Spinal cord (tissue), 10 donors: ENCODE results near the gene HS2ST1. TPM values are rescaled to one million over a fixed set of nuclear protein-coding genes. Genes with fewer than 3 reads are reported as not detected.
A peak's percentile ranks its signal among the peaks of the same experiment; 100 is the strongest.
"Not testable (repeated sequence)": the region's sequence is repeated elsewhere in the genome, so short reads cannot be mapped to it uniquely, and the experiment has no call there.

Experiments
- DNase-seq, 6 donors: peaks; one replicate each; pipeline versions ENCODE4 v3.0.0 to v3.0.0-alpha.2; 2013 to 2015; ENCODE audit warnings: low spot score in 6 of 6, low read depth in 4 of 6
- H3K27ac ChIP-seq: one replicate; pipeline ENCODE4 v1.5.1; 2013; ENCODE audit warnings: low read depth, low read length, control low read depth
- H3K27me3 ChIP-seq: one replicate; pipeline ENCODE4 v1.6.1; 2013; ENCODE audit warnings: low read length; ENCODE audit not compliant: control insufficient read depth, insufficient read depth
- H3K36me3 ChIP-seq: one replicate; pipeline ENCODE4 v1.6.1; 2013; ENCODE audit warnings: low read length; ENCODE audit not compliant: control insufficient read depth, insufficient read depth
- H3K4me1 ChIP-seq: one replicate; pipeline ENCODE4 v1.6.1; 2013; ENCODE audit warnings: low read length; ENCODE audit not compliant: control insufficient read depth, insufficient read depth
- H3K4me3 ChIP-seq: one replicate; pipeline ENCODE4 v1.5.1; 2013; ENCODE audit warnings: low read depth, low read length, control low read depth
- H3K9me3 ChIP-seq: one replicate; pipeline ENCODE4 v1.6.1; 2013; ENCODE audit warnings: low read length; ENCODE audit not compliant: control insufficient read depth, insufficient read depth
- WGBS: methylation state at CpG from one replicate; pipeline ENCODE4 v1.1.5; 2013; ENCODE audit warnings: missing lambda C conversion rate; ENCODE audit not compliant: insufficient coverage; 5-methylcytosine and 5-hydroxymethylcytosine counted together
- long read RNA-seq, 4 donors: transcript quantifications; one replicate each; lab custom pipeline, GENCODE V29; 2026
- polyA plus RNA-seq, 2 donors: library from polyadenylated mRNA; unstranded; fragments of 120-200 nt; gene quantifications; one replicate each; pipeline ENCODE4 v1.2.1, GENCODE V29; 2013; ENCODE audit not compliant: insufficient read length in 2 of 2
- total RNA-seq, 2 donors: library from RNA; depleted of rRNA in 1 of 2; stranded (reverse); fragments of 120-200 nt in 1 of 2; fragments of >200 nt in 1 of 2; gene quantifications; one replicate each; pipeline versions ENCODE4 v1.2.3 to v1.2.4, GENCODE V29; 2013 to 2014
- donor health status: healthy.

The HS2ST1 gene
- 10 to 100 TPM; 24.2 to 47.5 TPM for total RNA-seq
- 10 to 100 TPM; 27.2 to 51.0 TPM for polyA plus RNA-seq
- long read RNA-seq, donor 1, full-length matches to known transcripts: 10 of 15 reads
- long read RNA-seq, donor 1, partial matches to known transcripts: 5 of 15 reads
- long read RNA-seq, donor 1, other reads (novel, unspliced or antisense): 0 of 15 reads
- long read RNA-seq, donor 2, full-length matches to known transcripts: 4 of 4 reads
- long read RNA-seq, donor 2, partial matches to known transcripts: 0 of 4 reads
- long read RNA-seq, donor 2, other reads (novel, unspliced or antisense): 0 of 4 reads
- long read RNA-seq, donor 3, full-length matches to known transcripts: 7 of 7 reads
- long read RNA-seq, donor 3, partial matches to known transcripts: 0 of 7 reads
- long read RNA-seq, donor 3, other reads (novel, unspliced or antisense): 0 of 7 reads
- long read RNA-seq, donor 4, full-length matches to known transcripts: 13 of 33 reads
- long read RNA-seq, donor 4, partial matches to known transcripts: 20 of 33 reads
- long read RNA-seq, donor 4, other reads (novel, unspliced or antisense): 0 of 33 reads

GRCh38 chr1:86914601-86914997, at the start of gene HS2ST1:
Gene HS2ST1 (plus strand): TSS chr1:86914635.
- Histone ChIP-seq H3K4me3 (peak within 1 kb of the TSS; percentile 89), H3K9me3 (no peaks in the 10 kb centered on the region), H3K27me3 (no peaks in the 10 kb centered on the region), H3K4me1 (peaks cover 7% of the 10 kb centered on the region), H3K36me3 (peaks cover 2% of the 10 kb centered on the region), H3K27ac (peak within 1 kb of the TSS; percentile 95)
- WGBS: under 1% methylated on average over 40 of the region's 45 CpGs
- no peak for DNase-seq

- DNase-seq: no peak
- Histone ChIP-seq H3K36me3 (peaks cover 2% of the 10 kb centered on the region), H3K4me1 (no peaks in the 10 kb centered on the region), H3K27ac (no peak overlapping the region), H3K27me3 (no peaks in the 10 kb centered on the region), H3K4me3 (no peak overlapping the region), H3K9me3 (no peaks in the 10 kb centered on the region)
- WGBS: 100% methylated on average over 1 of the region's 6 CpGs
Measured at GRCh38 chr1:86865973-86866637, 48.3 kb upstream of the HS2ST1 start.

GRCh38 chr1:86866665-86867064, 47.8 kb upstream of the HS2ST1 start:
- no peak for DNase-seq

GRCh38 chr1:86867278-86867677, 47.2 kb upstream of the HS2ST1 start:
- not testable (repeated sequence) for H3K36me3 ChIP-seq, H3K4me3 ChIP-seq, H3K27ac ChIP-seq, DNase-seq, H3K4me1 ChIP-seq, H3K27me3 ChIP-seq, H3K9me3 ChIP-seq
- no CpG with 5 or more reads among the region's 4 CpGs for WGBS

More at GRCh38 chr1:86866665-86867064, 47.8 kb upstream of the HS2ST1 start:
- Histone ChIP-seq H3K9me3 (no peaks in the 10 kb centered on the region), H3K27me3 (no peaks in the 10 kb centered on the region), H3K4me3 (no peak overlapping the region), H3K36me3 (peaks cover 2% of the 10 kb centered on the region), H3K27ac (no peak overlapping the region), H3K4me1 (no peaks in the 10 kb centered on the region)

GRCh38 chr1:86868477-86868876, 46.0 kb upstream of the HS2ST1 start:
- Histone ChIP-seq H3K27ac (no peak overlapping the region), H3K27me3 (no peaks in the 10 kb centered on the region)
- WGBS: no CpG with 5 or more reads among the region's 1 CpG

GRCh38 chr1:86871001-86871400, 43.4 kb upstream of the HS2ST1 start:
- Histone ChIP-seq H3K36me3 (peaks cover 2% of the 10 kb centered on the region), H3K27me3 (no peaks in the 10 kb centered on the region), H3K27ac (no peak overlapping the region), H3K4me1 (no peaks in the 10 kb centered on the region), H3K4me3 (no peak overlapping the region), H3K9me3 (no peaks in the 10 kb centered on the region)
- no peak for DNase-seq
- no CpG with 5 or more reads among the region's 3 CpGs for WGBS

More at GRCh38 chr1:86868477-86868876, 46.0 kb upstream of the HS2ST1 start:
- DNase-seq: no peak
- Histone ChIP-seq H3K36me3 (peaks cover 5% of the 10 kb centered on the region), H3K9me3 (no peaks in the 10 kb centered on the region), H3K4me3 (no peak overlapping the region), H3K4me1 (no peaks in the 10 kb centered on the region)

- peak in 1 of 6 donors; percentile 13 for DNase-seq
Measured at GRCh38 chr1:86872086-86872485, 42.3 kb upstream of the HS2ST1 start.

GRCh38 chr1:86875722-86876121, 38.7 kb upstream of the HS2ST1 start:
- WGBS: 92% methylated on average over 1 of the region's 1 CpG
- Histone ChIP-seq H3K9me3 (no peaks in the 10 kb centered on the region), H3K27ac (no peak overlapping the region), H3K27me3 (no peaks in the 10 kb centered on the region), H3K4me3 (no peak overlapping the region), H3K36me3 (peaks cover 6% of the 10 kb centered on the region), H3K4me1 (no peaks in the 10 kb centered on the region)
- no peak for DNase-seq

More at GRCh38 chr1:86872086-86872485, 42.3 kb upstream of the HS2ST1 start:
- 100% methylated on average over 5 of the region's 8 CpGs for WGBS
- Histone ChIP-seq H3K4me1 (no peaks in the 10 kb centered on the region), H3K4me3 (no peak overlapping the region), H3K27me3 (no peaks in the 10 kb centered on the region), H3K27ac (no peak overlapping the region), H3K36me3 (peaks cover 2% of the 10 kb centered on the region), H3K9me3 (no peaks in the 10 kb centered on the region)

GRCh38 chr1:86887479-86888162, 26.8 kb upstream of the HS2ST1 start:
- Histone ChIP-seq H3K9me3 (no peaks in the 10 kb centered on the region), H3K36me3 (no peaks in the 10 kb centered on the region)
- 100% methylated on average over 4 of the region's 5 CpGs for WGBS

More at GRCh38 chr1:86887479-86888162, 26.8 kb upstream of the HS2ST1 start:
- Histone ChIP-seq H3K27ac (no peak overlapping the region), H3K4me3 (no peak overlapping the region), H3K4me1 (no peaks in the 10 kb centered on the region), H3K27me3 (no peaks in the 10 kb centered on the region)
- DNase-seq: no peak
